Body of pancreas (tissue), 4 donors: ENCODE results near the gene FOXR1. TPM values are rescaled to one million over a fixed set of nuclear protein-coding genes. Genes with fewer than 3 reads are reported as not detected.

Experiments
- ATAC-seq: fragments of 150-250 bp; one replicate; pipeline ENCODE4 v1.9.1; 2016
- DNase-seq, 4 donors: peaks; one replicate each; pipeline ENCODE4 v3.0.0-alpha.2; 2019
- H3K27ac ChIP-seq, 4 donors: fragments of 200-600 bp; sonication (generic); 1 replicate in 3 of 4; 2 replicates in 1 of 4; pipeline versions ENCODE4 v1.5.1 to v1.6.1; 2016 to 2019; ENCODE audit warnings: mild to moderate bottlenecking in 1 of 4, mixed read lengths in 1 of 4, moderate library complexity in 1 of 4
- H3K27me3 ChIP-seq, 2 donors: fragments of 200-600 bp; sonication (generic); one replicate each; pipeline ENCODE4 v1.6.0; 2016; ENCODE audit warnings: mild to moderate bottlenecking in 1 of 2
- H3K36me3 ChIP-seq, 2 donors: fragments of 200-600 bp; sonication (generic); replicated peaks in 1 of 2; 2 replicates each; pipeline ENCODE4 v1.5.1; 2016; ENCODE audit warnings: low read depth in 2 of 2; ENCODE audit not compliant: insufficient read depth in 1 of 2
- H3K4me1 ChIP-seq: fragments of 200-600 bp; sonication (generic); one replicate; pipeline ENCODE4 v1.6.0; 2016
- H3K4me3 ChIP-seq, 2 donors: fragments of 200-600 bp; sonication (generic); 1 replicate in 1 of 2; 2 replicates in 1 of 2; pipeline ENCODE4 v1.5.1; 2016 to 2019
- H3K9me3 ChIP-seq, 3 donors: fragments of 200-600 bp; sonication (generic); 1 replicate in 2 of 3; 2 replicates in 1 of 3; pipeline ENCODE4 v1.5.1; 2016
- POLR2A ChIP-seq, 3 donors: fragments of 450-650 bp; IDR thresholded peaks; one replicate each; pipeline ENCODE4 v1.6.1; 2016; ENCODE audit warnings: antibody characterized with exemption in 3 of 3, mild to moderate bottlenecking in 2 of 3
- WGBS, 2 donors: methylation state at CpG; one replicate each; pipeline ENCODE4 v1.1.5; 2017; 5-methylcytosine and 5-hydroxymethylcytosine counted together
- intact Hi-C: fragments of 100-400 bp; cut with DNase I; formaldehyde crosslinking; loops from one replicate; pipeline ENCODE4 v1.15.1; 2023
- total RNA-seq, 2 donors: library from RNA; depleted of rRNA; stranded (reverse); fragments of >200 nt; gene quantifications; one replicate each; pipeline ENCODE4 v1.1.0, GENCODE V29; 2016
- TF ChIP-seq, protein P1 (sequence below), 7 experiments: fragments of 450-650 bp in 4 of 7; fragments of 200-600 bp in 3 of 7; sonication (generic) in 3 of 7; IDR thresholded peaks; one replicate each; pipeline ENCODE4 v1.5.1; 2016 to 2019; ENCODE audit warnings: antibody characterized with exemption in 7 of 7

Gene FOXR1, protein sequence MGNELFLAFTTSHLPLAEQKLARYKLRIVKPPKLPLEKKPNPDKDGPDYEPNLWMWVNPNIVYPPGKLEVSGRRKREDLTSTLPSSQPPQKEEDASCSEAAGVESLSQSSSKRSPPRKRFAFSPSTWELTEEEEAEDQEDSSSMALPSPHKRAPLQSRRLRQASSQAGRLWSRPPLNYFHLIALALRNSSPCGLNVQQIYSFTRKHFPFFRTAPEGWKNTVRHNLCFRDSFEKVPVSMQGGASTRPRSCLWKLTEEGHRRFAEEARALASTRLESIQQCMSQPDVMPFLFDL
- not detected for total RNA-seq

DNA sequence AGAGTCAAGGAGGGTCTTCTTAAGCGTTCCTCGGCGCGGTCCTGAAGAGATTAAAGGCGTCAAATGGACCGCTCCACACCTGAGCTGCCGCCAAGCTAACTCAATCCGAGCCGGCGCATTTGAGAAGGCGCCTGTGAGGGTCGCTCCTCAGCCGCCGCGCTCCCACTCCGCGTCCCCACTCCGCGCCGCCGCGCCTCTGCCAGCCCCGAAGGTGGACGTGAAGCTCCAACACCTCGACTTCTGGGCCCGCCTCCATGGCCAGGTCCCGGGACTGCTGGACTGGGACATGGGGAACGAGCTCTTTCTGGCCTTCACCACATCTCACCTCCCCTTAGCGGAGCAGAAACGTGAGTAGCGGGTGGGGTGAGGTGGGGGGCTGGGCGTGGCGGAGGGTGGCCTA is at the start of gene FOXR1:
Gene FOXR1, plus strand, starts transcription at position 116 of the 400 bp plus-strand sequence. Its CDS starts 171 bp downstream, at position 287.
- Histone ChIP-seq H3K27me3 (no peaks in the 10 kb centered on the region), H3K27ac (no peak within 1 kb of the TSS), H3K36me3 (no peaks in the 10 kb centered on the region), H3K4me3 (no peak within 1 kb of the TSS), H3K9me3 (no peaks in the 10 kb centered on the region), H3K4me1 (peaks cover 4% of the 10 kb centered on the region)
- no peak for ATAC-seq
- WGBS, 2 donors: 27 to 42% methylated on average over 3 to 30 of the region's 33 CpGs
- DNase-seq: no peak
- TF ChIP-seq, protein P1, sequence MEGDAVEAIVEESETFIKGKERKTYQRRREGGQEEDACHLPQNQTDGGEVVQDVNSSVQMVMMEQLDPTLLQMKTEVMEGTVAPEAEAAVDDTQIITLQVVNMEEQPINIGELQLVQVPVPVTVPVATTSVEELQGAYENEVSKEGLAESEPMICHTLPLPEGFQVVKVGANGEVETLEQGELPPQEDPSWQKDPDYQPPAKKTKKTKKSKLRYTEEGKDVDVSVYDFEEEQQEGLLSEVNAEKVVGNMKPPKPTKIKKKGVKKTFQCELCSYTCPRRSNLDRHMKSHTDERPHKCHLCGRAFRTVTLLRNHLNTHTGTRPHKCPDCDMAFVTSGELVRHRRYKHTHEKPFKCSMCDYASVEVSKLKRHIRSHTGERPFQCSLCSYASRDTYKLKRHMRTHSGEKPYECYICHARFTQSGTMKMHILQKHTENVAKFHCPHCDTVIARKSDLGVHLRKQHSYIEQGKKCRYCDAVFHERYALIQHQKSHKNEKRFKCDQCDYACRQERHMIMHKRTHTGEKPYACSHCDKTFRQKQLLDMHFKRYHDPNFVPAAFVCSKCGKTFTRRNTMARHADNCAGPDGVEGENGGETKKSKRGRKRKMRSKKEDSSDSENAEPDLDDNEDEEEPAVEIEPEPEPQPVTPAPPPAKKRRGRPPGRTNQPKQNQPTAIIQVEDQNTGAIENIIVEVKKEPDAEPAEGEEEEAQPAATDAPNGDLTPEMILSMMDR (IDR thresholded peaks at IDR 0.05): no peak
- TF ChIP-seq POLR2A (IDR thresholded peaks at IDR 0.05): no peak
- intact Hi-C loops: no loop called here

DNA sequence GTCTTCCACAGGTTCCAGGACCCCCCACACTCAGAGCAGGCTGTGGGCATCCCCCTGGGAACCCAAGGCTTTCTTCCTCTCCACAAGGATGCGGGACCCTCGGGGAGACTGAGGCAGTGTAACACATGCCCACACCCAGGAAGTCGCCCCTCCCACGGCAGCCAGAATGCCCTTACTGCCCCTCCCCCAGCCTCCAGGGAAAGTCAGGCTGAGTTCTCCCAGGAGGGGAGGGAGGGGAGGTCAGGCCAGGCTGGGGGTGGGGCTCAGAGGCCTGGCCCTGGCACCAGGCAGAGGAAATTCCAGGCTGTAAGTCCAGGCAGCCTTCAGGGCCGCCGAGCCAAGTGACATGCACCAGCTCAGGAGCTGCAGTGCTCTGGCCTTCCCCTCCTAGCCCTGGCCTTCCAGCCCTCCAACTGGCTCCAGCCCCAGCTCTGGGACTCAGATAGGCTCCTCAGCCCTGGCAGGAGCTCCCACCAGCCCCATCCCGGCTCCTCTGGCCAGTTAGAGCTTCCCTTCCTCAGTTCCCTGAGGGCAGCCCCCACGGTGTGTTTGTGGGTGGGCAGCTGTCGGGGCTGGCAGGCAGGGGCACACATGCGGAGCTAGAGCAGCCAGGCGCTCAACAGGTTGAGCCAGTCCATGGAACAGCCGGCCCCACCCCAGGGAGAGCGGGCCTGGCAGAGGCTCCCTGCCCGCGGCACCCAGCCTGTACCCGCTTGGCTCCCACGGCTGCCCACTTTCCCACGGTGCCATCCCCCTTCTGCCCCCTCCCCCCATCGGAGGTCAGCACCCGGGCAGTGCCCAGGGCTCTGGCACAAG is 49.4 kb upstream of the FOXR1 start:
- H3K4me1 ChIP-seq: peaks cover 81% of the 10 kb centered on the region

DNA sequence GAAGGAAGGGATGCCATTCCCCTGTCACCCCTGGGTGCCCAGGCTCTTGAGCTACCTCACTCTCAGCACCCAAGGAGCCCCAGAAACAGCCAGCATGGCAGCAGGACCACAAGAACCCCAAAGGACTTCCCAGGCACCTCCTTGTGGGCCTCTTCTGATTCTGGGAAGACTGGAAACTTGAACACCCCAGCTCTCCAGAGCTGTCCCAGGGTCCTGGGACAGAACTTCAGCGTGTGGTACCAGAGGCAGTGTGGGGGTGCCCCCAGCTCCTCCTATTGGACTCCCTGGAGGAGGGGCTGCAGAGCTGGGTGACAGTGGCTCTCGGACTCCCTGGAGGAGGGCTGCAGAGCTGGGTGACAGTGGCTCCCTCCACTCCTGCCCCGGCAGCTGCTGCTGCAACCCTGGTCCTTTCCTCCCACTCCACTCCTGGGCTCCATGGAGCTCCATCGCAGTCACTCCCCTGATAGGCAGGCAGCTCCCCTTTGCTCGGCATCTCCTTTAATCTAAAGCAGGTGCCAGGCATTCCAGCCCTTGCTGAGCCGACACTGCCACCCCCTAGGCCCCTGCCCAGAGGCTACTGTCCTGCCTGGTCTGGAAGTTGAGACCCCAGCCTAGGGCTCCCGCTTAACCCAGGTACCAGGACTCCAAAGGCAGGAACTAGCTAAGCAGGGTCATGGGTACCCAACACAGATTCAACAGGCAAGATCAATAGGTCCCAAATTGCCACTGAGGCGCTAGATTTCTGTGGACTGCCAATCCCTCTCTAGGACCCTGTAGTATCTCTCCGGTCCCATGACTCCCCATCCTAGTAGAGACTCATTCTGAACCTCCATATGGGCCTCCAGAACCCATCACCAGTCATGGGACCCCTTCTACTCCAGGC is 48.6 kb upstream of the FOXR1 start:
- Histone ChIP-seq H3K27me3 (no peaks in the 10 kb centered on the region), H3K27ac (peak overlapping the region; percentile 95 to 99 (median 96)), H3K9me3 (no peaks in the 10 kb centered on the region), H3K36me3 (no peaks in the 10 kb centered on the region), H3K4me3 (peak overlapping the region in 1 of 2 donors; percentile 18), H3K4me1 (peaks cover 81% of the 10 kb centered on the region)
- WGBS, 2 donors: 0 to 20% methylated on average over 3 to 9 of the region's 9 CpGs
- intact Hi-C loops: no loop called here
- DNase-seq (no peak), ATAC-seq (no peak)
- TF ChIP-seq, protein P1 (IDR thresholded peaks at IDR 0.05): no peak
- no peak for TF ChIP-seq POLR2A (IDR thresholded peaks at IDR 0.05)

More for the DNA sequence above, 49.4 kb upstream of the FOXR1 start:
- WGBS, 2 donors: 0 to 8% methylated on average over 2 to 20 of the region's 20 CpGs
- ATAC-seq (peak; percentile 69), DNase-seq (peak; percentile 90 to 95 (median 95))
- H3K36me3 ChIP-seq: no peaks in the 10 kb centered on the region
- H3K9me3 ChIP-seq: no peaks in the 10 kb centered on the region
- peak overlapping the region; percentile 95 to 99 (median 96) for H3K27ac ChIP-seq
- H3K27me3 ChIP-seq: no peaks in the 10 kb centered on the region
- intact Hi-C loops: no loop called here
- peak; percentile 73 to 90 (median 83) for TF ChIP-seq POLR2A (IDR thresholded peaks at IDR 0.05)
- TF ChIP-seq, protein P1 (IDR thresholded peaks at IDR 0.05): peak in 2 of 7 experiments; percentile 3 to 10
- peak overlapping the region in 1 of 2 donors; percentile 18 for H3K4me3 ChIP-seq

DNA sequence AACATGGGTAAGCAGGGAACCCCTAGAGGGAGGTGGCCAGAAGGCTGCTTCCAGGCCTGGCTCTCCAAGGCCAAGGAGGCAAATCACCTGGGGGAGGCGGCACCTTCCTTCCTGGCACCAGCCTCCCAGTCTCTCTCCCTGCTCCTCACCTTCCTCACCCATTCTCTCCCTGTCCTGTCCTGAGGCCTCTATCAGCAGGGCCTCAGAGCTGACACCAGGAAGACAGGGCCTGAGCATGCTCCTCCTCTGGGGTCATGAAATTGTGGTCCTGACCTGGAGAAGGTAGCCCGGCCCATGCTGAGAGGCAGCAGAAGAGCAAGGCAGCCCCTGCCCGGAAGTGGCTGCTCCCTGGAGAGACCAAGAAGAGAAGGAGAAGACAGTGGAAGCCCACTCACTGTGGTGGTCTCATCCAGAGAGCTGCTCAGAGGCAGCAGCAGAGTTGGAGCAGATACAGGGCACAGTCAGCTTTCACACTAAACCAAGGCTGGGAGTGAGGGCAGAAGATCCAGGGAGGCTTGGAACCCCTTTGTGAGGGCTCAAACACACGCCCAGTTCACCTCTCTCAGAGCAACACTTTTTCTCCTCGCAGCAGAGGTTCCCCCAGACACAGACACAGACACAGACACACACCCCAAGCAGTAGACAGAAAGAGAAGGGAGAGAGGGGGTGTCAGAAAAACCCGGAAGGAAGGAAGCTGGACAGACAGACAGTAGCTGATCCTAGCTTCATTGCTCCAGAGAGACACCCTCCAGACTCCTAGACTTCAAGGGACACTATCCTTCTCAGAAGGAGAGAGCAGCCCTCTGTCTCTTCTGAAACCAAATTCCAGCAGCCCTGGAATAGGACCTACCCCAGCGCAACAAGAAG is 47.6 kb upstream of the FOXR1 start:
- no peaks in the 10 kb centered on the region for H3K9me3 ChIP-seq
- intact Hi-C loops: no loop called here
- 4 to 9% methylated on average over 7 of the region's 7 CpGs for WGBS, 2 donors
- no peaks in the 10 kb centered on the region for H3K27me3 ChIP-seq
- peak in 3 of 4 donors; percentile 27 to 44 (median 35) for DNase-seq
- peak overlapping the region; percentile 95 to 99 (median 96) for H3K27ac ChIP-seq
- H3K4me1 ChIP-seq: peaks cover 77% of the 10 kb centered on the region
- H3K36me3 ChIP-seq: no peaks in the 10 kb centered on the region
- TF ChIP-seq POLR2A (IDR thresholded peaks at IDR 0.05): no peak
- TF ChIP-seq, protein P1 (IDR thresholded peaks at IDR 0.05): no peak
- ATAC-seq: no peak
- H3K4me3 ChIP-seq: peak overlapping the region; percentile 84 to 85
